Peyer's patch (tissue), 4 donors: ENCODE measurements around the gene PCED1B.

ENCODE experiments used
- POLR2A ChIP-seq, 2 donors: fragments of 450-650 bp; IDR thresholded peaks; one replicate each; pipeline ENCODE4 v1.5.1; 2017; ENCODE audit warnings: antibody characterized with exemption in 2 of 2, mild to moderate bottlenecking in 2 of 2, moderate library complexity in 2 of 2
- TF ChIP-seq, protein P1 (sequence below), 6 experiments: fragments of 450-650 bp in 4 of 6; fragments of 200-600 bp in 2 of 6; sonication (generic) in 1 of 6; IDR thresholded peaks; one replicate each; pipeline ENCODE4 v1.5.1; 2017 to 2019; ENCODE audit warnings: antibody characterized with exemption in 6 of 6, mild to moderate bottlenecking in 3 of 6, moderate library complexity in 1 of 6

DNA sequence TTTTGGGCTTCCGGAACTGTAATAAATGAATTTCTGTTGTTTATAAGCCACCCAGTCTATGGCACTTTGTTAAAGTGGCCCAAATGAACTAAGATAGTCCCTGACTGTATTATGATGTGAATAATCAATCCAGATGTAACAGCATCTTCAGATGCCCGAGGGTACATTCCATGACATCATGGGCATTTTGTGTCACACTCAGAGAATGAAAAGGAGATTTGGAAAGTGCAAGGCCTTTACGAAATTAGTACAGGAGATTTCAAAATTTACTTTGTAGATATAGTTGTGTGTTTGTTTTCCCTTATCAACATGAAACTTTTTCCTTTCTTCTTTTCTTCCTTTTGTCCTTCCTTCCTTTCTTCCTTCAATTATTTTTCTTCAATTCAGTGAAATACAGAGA is 54.6 kb downstream of the PCED1B start:
- no peak for TF ChIP-seq POLR2A (IDR thresholded peaks at IDR 0.05)
- TF ChIP-seq, protein P1, sequence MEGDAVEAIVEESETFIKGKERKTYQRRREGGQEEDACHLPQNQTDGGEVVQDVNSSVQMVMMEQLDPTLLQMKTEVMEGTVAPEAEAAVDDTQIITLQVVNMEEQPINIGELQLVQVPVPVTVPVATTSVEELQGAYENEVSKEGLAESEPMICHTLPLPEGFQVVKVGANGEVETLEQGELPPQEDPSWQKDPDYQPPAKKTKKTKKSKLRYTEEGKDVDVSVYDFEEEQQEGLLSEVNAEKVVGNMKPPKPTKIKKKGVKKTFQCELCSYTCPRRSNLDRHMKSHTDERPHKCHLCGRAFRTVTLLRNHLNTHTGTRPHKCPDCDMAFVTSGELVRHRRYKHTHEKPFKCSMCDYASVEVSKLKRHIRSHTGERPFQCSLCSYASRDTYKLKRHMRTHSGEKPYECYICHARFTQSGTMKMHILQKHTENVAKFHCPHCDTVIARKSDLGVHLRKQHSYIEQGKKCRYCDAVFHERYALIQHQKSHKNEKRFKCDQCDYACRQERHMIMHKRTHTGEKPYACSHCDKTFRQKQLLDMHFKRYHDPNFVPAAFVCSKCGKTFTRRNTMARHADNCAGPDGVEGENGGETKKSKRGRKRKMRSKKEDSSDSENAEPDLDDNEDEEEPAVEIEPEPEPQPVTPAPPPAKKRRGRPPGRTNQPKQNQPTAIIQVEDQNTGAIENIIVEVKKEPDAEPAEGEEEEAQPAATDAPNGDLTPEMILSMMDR (IDR thresholded peaks at IDR 0.05), result no peak
